NCI-H460 (cell line): ENCODE measurements around the gene TENM4. TPM values are rescaled to one million over a fixed set of nuclear protein-coding genes. Genes with fewer than 3 reads are reported as not detected.

ENCODE experiments used
- DNase-seq: peaks from one replicate; pipeline ENCODE4 v3.0.0-alpha.2; 2016; ENCODE audit warnings: low read depth; ENCODE audit errors: extremely low read depth
- total RNA-seq: library from RNA; depleted of rRNA; stranded (reverse); fragments of >200 nt; shearing (Covaris generic); gene quantifications from 2 replicates; pipeline ENCODE4 v1.2.3, GENCODE V29; 2014

The TENM4 gene
- total RNA-seq, 1 experiment from 2014 or later: not detected

GRCh38 chr11:78742430-78742829 is 698.4 kb downstream of the TENM4 start:
- no peak for DNase-seq

GRCh38 chr11:78741741-78742140 is 699.1 kb downstream of the TENM4 start:
- no peak for DNase-seq

GRCh38 chr11:78740199-78741071 is 700.4 kb downstream of the TENM4 start:
- DNase-seq: no peak

- DNase-seq: no peak
Measured at GRCh38 chr11:78737891-78738290, 702.9 kb downstream of the TENM4 start.

- DNase-seq: no peak
Measured at GRCh38 chr11:78737301-78737700, 703.5 kb downstream of the TENM4 start.

- DNase-seq: no peak
Measured at GRCh38 chr11:78735711-78736110, 705.1 kb downstream of the TENM4 start.

GRCh38 chr11:78733031-78733430 is 707.8 kb downstream of the TENM4 start:
- DNase-seq: no peak

- DNase-seq: no peak
Measured at GRCh38 chr11:78732246-78732645, 708.6 kb downstream of the TENM4 start.

GRCh38 chr11:78731027-78731426 is 709.8 kb downstream of the TENM4 start:
- no peak for DNase-seq

- no peak for DNase-seq
Measured at GRCh38 chr11:78730267-78730824, 710.5 kb downstream of the TENM4 start.

- DNase-seq: no peak
Measured at GRCh38 chr11:78727816-78728215, 713.0 kb downstream of the TENM4 start.

- DNase-seq: no peak
Measured at GRCh38 chr11:78725200-78725599, 715.6 kb downstream of the TENM4 start.

GRCh38 chr11:78722786-78723185 is 718.0 kb downstream of the TENM4 start:
- DNase-seq: no peak

- no peak for DNase-seq
Measured at GRCh38 chr11:78720281-78720989, 720.4 kb downstream of the TENM4 start.

- DNase-seq: no peak
Measured at GRCh38 chr11:78717041-78717440, 723.8 kb downstream of the TENM4 start.

- peak; percentile 24 for DNase-seq
Measured at GRCh38 chr11:78715639-78716311, 725.1 kb downstream of the TENM4 start.

- DNase-seq: no peak
Measured at GRCh38 chr11:78714539-78714938, 726.3 kb downstream of the TENM4 start.

GRCh38 chr11:78711735-78712134 is 729.1 kb downstream of the TENM4 start:
- no peak for DNase-seq

- no peak for DNase-seq
Measured at GRCh38 chr11:78710417-78710816, 730.4 kb downstream of the TENM4 start.

- no peak for DNase-seq
Measured at GRCh38 chr11:78708388-78708787, 732.4 kb downstream of the TENM4 start.

- DNase-seq: no peak
Measured at GRCh38 chr11:78706551-78706950, 734.3 kb downstream of the TENM4 start.
